A673 (cell line): ENCODE data around the gene KDM3B. TPM values are rescaled to one million over a fixed set of nuclear protein-coding genes. Genes with fewer than 3 reads are reported as not detected.

ENCODE experiments used
- BruUV-seq: library from RNA; stranded (reverse); fragments of 400-500 nt; replicated peaks from 2 replicates; lab custom pipeline; 2021; lab: Mats Ljungman, UMichigan
- CTCF ChIA-PET: fragments of 300-600 bp; sonication (Branson Sonifier 250); formaldehyde crosslinking; loops from one replicate; lab custom pipeline; 2022; ENCODE audit warnings: antibody characterized with exemption; lab: Charles Lee
- POLR2A ChIA-PET: fragments of 300-600 bp; sonication (Branson Sonifier 250); formaldehyde crosslinking; loops from one replicate; lab custom pipeline; 2022; ENCODE audit warnings: antibody characterized with exemption; ENCODE audit not compliant: low non-redundant PET; lab: Charles Lee
- DNase-seq: peaks from one replicate; pipeline ENCODE4 v3.0.0-alpha.2; 2015; ENCODE audit warnings: low spot score
- H3K27ac ChIP-seq: fragments of 200-600 bp; sonication (generic); 2 replicates; pipeline ENCODE4 v1.5.1; 2016; ENCODE audit warnings: mixed run types, low read depth, mild to moderate bottlenecking, mixed read lengths, antibody characterized with exemption, low read length; ENCODE audit not compliant: poor library complexity, severe bottlenecking
- H3K27me3 ChIP-seq: fragments of 200-600 bp; sonication (generic); replicated peaks from 2 replicates; pipeline ENCODE4 v1.6.1; 2017; ENCODE audit warnings: mixed run types, low read depth, mild to moderate bottlenecking, mixed read lengths, antibody characterized with exemption, low read length; ENCODE audit not compliant: insufficient read depth, poor library complexity
- H3K36me3 ChIP-seq: fragments of 200-600 bp; sonication (generic); 2 replicates; pipeline ENCODE4 v1.6.1; 2016; ENCODE audit warnings: mixed run types, mild to moderate bottlenecking, mixed read lengths, antibody characterized with exemption, low read length; ENCODE audit not compliant: insufficient read depth, poor library complexity, severe bottlenecking
- H3K4me1 ChIP-seq: fragments of 200-600 bp; sonication (generic); 2 replicates; pipeline ENCODE4 v1.6.1; 2017; ENCODE audit warnings: mixed run types, mild to moderate bottlenecking, mixed read lengths, antibody characterized with exemption, low read length; ENCODE audit not compliant: insufficient read depth, poor library complexity, severe bottlenecking
- H3K4me3 ChIP-seq: fragments of 200-600 bp; sonication (generic); 2 replicates; pipeline ENCODE4 v1.5.1; 2016; ENCODE audit warnings: low read depth, mixed run types, mild to moderate bottlenecking, mixed read lengths, low read length; ENCODE audit not compliant: poor library complexity, severe bottlenecking
- H3K9me3 ChIP-seq: fragments of 200-600 bp; sonication (generic); 2 replicates; pipeline ENCODE4 v1.6.1; 2016; ENCODE audit warnings: mixed run types, low read depth, mild to moderate bottlenecking, mixed read lengths, antibody characterized with exemption, low read length; ENCODE audit not compliant: poor library complexity, severe bottlenecking
- CTCF ChIP-seq: fragments of 300-800, 200-600 bp; sonication (generic); conservative IDR thresholded peaks from 2 replicates; pipeline ENCODE4 v1.5.1; 2017; ENCODE audit warnings: low read depth, mild to moderate bottlenecking, antibody characterized with exemption, low read length, moderate library complexity, mixed read lengths
- EZH2 ChIP-seq: fragments of 200-600 bp; sonication (generic); IDR thresholded peaks from 2 replicates; pipeline ENCODE4 v1.6.1; 2017; ENCODE audit warnings: borderline replicate concordance, low read depth, mild to moderate bottlenecking, mixed read lengths, antibody characterized with exemption, low read length; ENCODE audit not compliant: poor library complexity, severe bottlenecking
- intact Hi-C: fragments of 100-400 bp; cut with micrococcal nuclease; formaldehyde crosslinking; loops from one replicate; pipeline ENCODE4 v1.10.0; 2022; ENCODE audit not compliant: unreplicated experiment
- total RNA-seq: library from RNA; stranded (reverse); gene quantifications from 2 replicates; pipeline ENCODE4 v1.2.3, GENCODE V29; 2021

The KDM3B gene
- total RNA-seq, 1 experiment from 2014 or later = 62.1 TPM

GRCh38 chr5:138360941-138361452 is 8.5 kb downstream of the KDM3B start:
- intact Hi-C loops = no loop called here
- Histone ChIP-seq H3K27ac (no peak overlapping the region), H3K9me3 (no peaks in the 10 kb centered on the region), H3K36me3 (no peaks in the 10 kb centered on the region), H3K4me3 (no peak overlapping the region), H3K27me3 (no peaks in the 10 kb centered on the region), H3K4me1 (no peaks in the 10 kb centered on the region)
- POLR2A ChIA-PET = no interaction called here
- BruUV-seq = no TSS peak
- CTCF ChIA-PET = no interaction called here
- TF ChIP-seq EZH2 (no peak), CTCF (no peak)
- DNase-seq = no peak

GRCh38 chr5:138364576-138364975 is 12.1 kb downstream of the KDM3B start:
- Histone ChIP-seq H3K27me3 (no peaks in the 10 kb centered on the region), H3K4me1 (no peaks in the 10 kb centered on the region), H3K27ac (no peak overlapping the region), H3K36me3 (no peaks in the 10 kb centered on the region), H3K4me3 (no peak overlapping the region), H3K9me3 (no peaks in the 10 kb centered on the region)
- no peak for DNase-seq
- ChIA-PET CTCF (no interaction called here), POLR2A (no interaction called here)
- no peak for TF ChIP-seq EZH2
- TF ChIP-seq CTCF = no peak
- intact Hi-C loops = no loop called here
- no TSS peak for BruUV-seq

GRCh38 chr5:138366632-138367382 is 14.3 kb downstream of the KDM3B start:
- no peaks in the 10 kb centered on the region for H3K36me3 ChIP-seq
- POLR2A ChIA-PET = interaction anchor here (0.6 kb wide), 1 partner anchor 1119 kb away, joined by 5 read pairs; no protein-coding TSS in a partner anchor
- intact Hi-C loops = no loop called here
- DNase-seq = no peak
- no peaks in the 10 kb centered on the region for H3K9me3 ChIP-seq
- no peak overlapping the region for H3K27ac ChIP-seq
- no peaks in the 10 kb centered on the region for H3K4me1 ChIP-seq
- no peaks in the 10 kb centered on the region for H3K27me3 ChIP-seq
- H3K4me3 ChIP-seq = no peak overlapping the region
- TF ChIP-seq CTCF = no peak
- TF ChIP-seq EZH2 = no peak
- CTCF ChIA-PET = no interaction called here
- BruUV-seq = no TSS peak
